GM19023 (cell line): ENCODE results near the gene PRKAB1.
"Not testable (repeated sequence)": the region's sequence is repeated elsewhere in the genome, so short reads cannot be mapped to it uniquely, and the experiment has no call there.

Experiments used
- ATAC-seq: cut with Tn5 transposase; IDR thresholded peaks from one replicate; pipeline ENCODE4 v1.9.1; 2021; ENCODE audit warnings: mild to moderate bottlenecking, moderate library complexity; ENCODE audit not compliant: unreplicated experiment

Gene PRKAB1

GRCh38 chr12:119667577-119668323 lies at the start of gene PRKAB1:
Gene PRKAB1 (plus strand): TSS chr12:119668133. CDS start chr12:119668245, 112 bp downstream.
- peak; percentile 95 for ATAC-seq

GRCh38 chr12:119618328-119618896 lies 49.5 kb upstream of the PRKAB1 start:
- not testable (repeated sequence) for ATAC-seq

GRCh38 chr12:119620490-119620889 lies 47.4 kb upstream of the PRKAB1 start:
- no peak for ATAC-seq

GRCh38 chr12:119621878-119622277 lies 46.1 kb upstream of the PRKAB1 start:
- ATAC-seq = no peak

- no peak for ATAC-seq
Observed at GRCh38 chr12:119624966-119625365, 43.0 kb upstream of the PRKAB1 start.

GRCh38 chr12:119627019-119627643 lies 40.8 kb upstream of the PRKAB1 start:
- no peak for ATAC-seq

- ATAC-seq = no peak
Observed at GRCh38 chr12:119627686-119628085, 40.2 kb upstream of the PRKAB1 start.

GRCh38 chr12:119630223-119630780 lies 37.6 kb upstream of the PRKAB1 start:
- no peak for ATAC-seq

- no peak for ATAC-seq
Observed at GRCh38 chr12:119630962-119631550, 36.9 kb upstream of the PRKAB1 start.

GRCh38 chr12:119631930-119632678 lies 35.8 kb upstream of the PRKAB1 start:
- no peak for ATAC-seq

GRCh38 chr12:119634743-119635142 lies 33.2 kb upstream of the PRKAB1 start:
- no peak for ATAC-seq

- no peak for ATAC-seq
Observed at GRCh38 chr12:119642986-119643385, 24.9 kb upstream of the PRKAB1 start.

- no peak for ATAC-seq
Observed at GRCh38 chr12:119644930-119645329, 23.0 kb upstream of the PRKAB1 start.

GRCh38 chr12:119645535-119646059 lies 22.3 kb upstream of the PRKAB1 start:
- ATAC-seq = no peak

GRCh38 chr12:119649202-119649808 lies 18.6 kb upstream of the PRKAB1 start:
- ATAC-seq = no peak

- ATAC-seq = no peak
Observed at GRCh38 chr12:119652665-119653064, 15.3 kb upstream of the PRKAB1 start.

- not testable (repeated sequence) for ATAC-seq
Observed at GRCh38 chr12:119657001-119657400, 10.9 kb upstream of the PRKAB1 start.

- ATAC-seq = not testable (repeated sequence)
Observed at GRCh38 chr12:119658166-119658565, 9.8 kb upstream of the PRKAB1 start.

GRCh38 chr12:119659289-119659897 lies 8.5 kb upstream of the PRKAB1 start:
- no peak for ATAC-seq

- ATAC-seq = no peak
Observed at GRCh38 chr12:119660076-119660475, 7.9 kb upstream of the PRKAB1 start.
